HCT116 (cell line): Measurements from ENCODE around the gene TEPSIN. TPM values are rescaled to one million over a fixed set of nuclear protein-coding genes. Genes with fewer than 3 reads are reported as not detected.

Experiments
- ATAC-seq: fragments of 200-7000 bp; cut with Tn5 transposase; 2 replicates; pipeline ENCODE4 v1.9.1; 2020; ENCODE audit warnings: mild to moderate bottlenecking, moderate library complexity
- BruUV-seq: library from RNA; stranded (reverse); fragments of 400-500 nt; replicated peaks from 2 replicates; lab custom pipeline; 2021; lab: Mats Ljungman, UMichigan
- CTCF ChIA-PET: fragments of 300-600 bp; sonication (Branson Sonifier 250); formaldehyde crosslinking; loops from one replicate; lab custom pipeline; 2021; ENCODE audit warnings: antibody characterized with exemption; lab: Charles Lee
- POLR2A ChIA-PET: fragments of 300-600, 350-600 bp; sonication (Branson Sonifier 250); formaldehyde crosslinking; loops from one replicate; lab custom pipeline; 2021; ENCODE audit warnings: antibody characterized with exemption; lab: Charles Lee
- RAD21 ChIA-PET, 2 experiments: fragments of 300-600 bp; sonication (Branson Sonifier 250); formaldehyde crosslinking; loops; one replicate each; lab custom pipeline; 2023; ENCODE audit warnings: low total read pairs in 2 of 2; ENCODE audit not compliant: uncharacterized antibody in 2 of 2, unreplicated experiment in 2 of 2, low non-redundant PET in 1 of 2; lab: Charles Lee
- DNase-seq: peaks from one replicate; pipeline ENCODE4 v3.0.0-alpha.2; 2010; ENCODE audit warnings: low read depth, low spot score
- H2AFZ ChIP-seq: fragments of 200-600 bp; shearing (Covaris generic), sonication (generic); 2 replicates; pipeline ENCODE4 v1.6.1; 2017; ENCODE audit warnings: low read depth, mixed run types, mixed read lengths, antibody characterized with exemption, low read length; ENCODE audit not compliant: poor library complexity, severe bottlenecking
- H3K27ac ChIP-seq: 2 replicates; pipeline ENCODE4 v1.5.1; 2012; ENCODE audit warnings: low read depth, low read length
- H3K27me3 ChIP-seq: fragments of 200-600 bp; sonication (generic); 2 replicates; pipeline ENCODE4 v1.6.1; 2016; ENCODE audit warnings: mixed run types, low read length, mixed read lengths; ENCODE audit not compliant: insufficient read depth
- H3K36me3 ChIP-seq, 2 experiments: fragments of 200-500 bp in 1 of 2; fragments of 200-600 bp in 1 of 2; sonication (Bioruptor generic) in 1 of 2; sonication (generic) in 1 of 2; 2 replicates each; pipeline versions ENCODE4 v1.5.1 to v1.6.1; 2014 to 2016; ENCODE audit warnings: low read length in 2 of 2, inconsistent platforms in 1 of 2, mixed read lengths in 1 of 2, mixed run types in 1 of 2; ENCODE audit not compliant: insufficient read depth in 2 of 2, control insufficient read depth in 1 of 2
- H3K4me1 ChIP-seq, 2 experiments: fragments of 200-600 bp in 1 of 2; sonication (generic) in 1 of 2; 2 replicates each; pipeline versions ENCODE4 v1.5.1 to v1.6.1; 2012 to 2017; ENCODE audit warnings: low read length in 2 of 2, inconsistent platforms in 1 of 2, mild to moderate bottlenecking in 1 of 2, mixed read lengths in 1 of 2, mixed run types in 1 of 2, moderate library complexity in 1 of 2; ENCODE audit not compliant: insufficient read depth in 2 of 2, control insufficient read depth in 1 of 2
- H3K4me2 ChIP-seq: fragments of 200-600 bp; sonication (generic); 2 replicates; pipeline ENCODE4 v1.6.1; 2017; ENCODE audit warnings: mixed run types, low read length, mixed read lengths
- H3K4me3 ChIP-seq, 2 experiments: fragments of 200-600 bp in 1 of 2; sonication (generic) in 1 of 2; replicated peaks in 1 of 2; 2 replicates each; pipeline ENCODE4 v1.5.1; 2011 to 2016; ENCODE audit warnings: low read length in 2 of 2, control low read depth in 1 of 2, low read depth in 1 of 2, mild to moderate bottlenecking in 1 of 2, mixed read lengths in 1 of 2, mixed run types in 1 of 2
- H3K79me2 ChIP-seq: fragments of 200-600 bp; sonication (generic); 2 replicates; pipeline ENCODE4 v1.6.1; 2017; ENCODE audit warnings: mild to moderate bottlenecking, mixed run types, low read length, moderate library complexity, mixed read lengths; ENCODE audit not compliant: insufficient read depth
- H3K9ac ChIP-seq: fragments of 200-600 bp; sonication (generic); 2 replicates; pipeline ENCODE4 v1.6.1; 2016; ENCODE audit warnings: low read length, mixed read lengths
- H3K9me2 ChIP-seq: fragments of 200-600 bp; sonication (generic), shearing (Covaris generic); 2 replicates; pipeline ENCODE4 v1.6.1; 2017; ENCODE audit warnings: mixed run types, mild to moderate bottlenecking, moderate library complexity; ENCODE audit not compliant: insufficient read depth
- H3K9me3 ChIP-seq, 2 experiments: fragments of 200-500 bp in 1 of 2; fragments of 200-600 bp in 1 of 2; sonication (Bioruptor generic) in 1 of 2; sonication (generic) in 1 of 2; 2 replicates each; pipeline ENCODE4 v1.6.1; 2014 to 2017; ENCODE audit warnings: low read length in 2 of 2, mixed read lengths in 2 of 2, inconsistent platforms in 1 of 2, low read depth in 1 of 2, mild to moderate bottlenecking in 1 of 2, mixed run types in 1 of 2, moderate library complexity in 1 of 2; ENCODE audit not compliant: control insufficient read depth in 1 of 2, insufficient read depth in 1 of 2
- H4K20me1 ChIP-seq: fragments of 200-600 bp; sonication (generic), shearing (Covaris generic); 2 replicates; pipeline ENCODE4 v1.6.1; 2017; ENCODE audit warnings: mixed run types, mild to moderate bottlenecking, moderate library complexity; ENCODE audit not compliant: insufficient read depth
- CEBPB ChIP-seq: IDR thresholded peaks from 2 replicates; pipeline ENCODE4 v1.6.1; 2012; ENCODE audit warnings: low read depth
- EGR1 ChIP-seq: IDR thresholded peaks from 2 replicates; pipeline ENCODE4 v1.6.1; 2012; ENCODE audit warnings: low read depth
- TCF7L2 ChIP-seq: IDR thresholded peaks from 2 replicates; pipeline ENCODE4 v1.7.0; 2011; ENCODE audit warnings: borderline replicate concordance, inconsistent platforms; ENCODE audit not compliant: insufficient read depth, insufficient read length; ENCODE audit errors: extremely low read depth
- ZBTB33 ChIP-seq: IDR thresholded peaks from 2 replicates; pipeline ENCODE4 v1.6.1; 2011; ENCODE audit warnings: mild to moderate bottlenecking, low read length, moderate library complexity; ENCODE audit not compliant: insufficient replicate concordance; ENCODE audit errors: extremely low read depth
- ZNF274 ChIP-seq: fragments of 200-500 bp; sonication (Bioruptor generic); IDR thresholded peaks from 2 replicates; pipeline ENCODE4 v1.6.1; 2014; ENCODE audit warnings: mild to moderate bottlenecking, low read depth, low read length, inconsistent platforms
- intact Hi-C: fragments of 100-400 bp; cut with micrococcal nuclease; formaldehyde crosslinking; loops from 2 replicates; pipeline ENCODE4 v1.10.0; 2022
- total RNA-seq: library from RNA; stranded (reverse); gene quantifications from one replicate; pipeline ENCODE4 v1.2.1, GENCODE V29; 2021; ENCODE audit not compliant: unreplicated experiment

Gene TEPSIN
- total RNA-seq, 1 experiment from 2014 or later, result 50.6 TPM

DNA sequence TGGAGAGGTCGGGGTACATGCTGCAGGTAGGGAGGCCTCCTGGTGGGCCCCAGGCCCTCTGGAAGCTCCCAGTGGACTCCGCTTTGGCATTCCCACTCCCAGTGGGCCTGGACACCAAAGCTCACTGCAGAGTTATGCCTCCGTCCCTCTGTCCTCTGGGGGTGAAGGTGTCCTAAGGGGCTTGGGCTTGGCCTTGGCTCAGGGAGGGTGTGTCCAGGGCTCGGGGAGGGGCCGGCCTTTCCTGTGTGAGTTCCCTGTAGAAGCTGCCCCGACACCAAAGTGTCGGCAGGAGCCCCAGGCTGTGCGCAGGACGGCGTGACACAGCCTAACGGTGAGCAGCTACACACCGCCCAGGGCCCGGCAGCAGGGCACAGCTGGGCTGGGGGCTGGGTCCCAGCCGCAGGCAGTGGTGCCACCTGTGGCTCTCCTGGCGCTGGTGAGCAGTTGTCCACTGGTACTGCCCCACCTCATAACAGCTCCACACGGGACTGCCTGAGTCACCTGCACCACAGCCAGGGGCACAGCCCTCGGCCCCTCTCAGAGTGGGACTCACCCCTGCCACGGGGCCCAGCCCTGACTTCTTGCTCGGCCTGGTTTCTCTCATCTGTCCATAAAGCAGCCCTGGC lies 6.1 kb downstream of the TEPSIN start:
- CTCF ChIA-PET, result interaction anchor here (1.1 kb wide), 1 partner anchor 10 kb away, joined by 4 read pairs; the partner anchor contains the start of gene CEP131
- Histone ChIP-seq H3K27me3 (no peaks in the 10 kb centered on the region), H3K4me3 (no peak overlapping the region), H3K36me3 (peaks cover 5 to 7% of the 10 kb centered on the region in 2 experiments; a peak in 1 of 4 replicates), H2AFZ (no peak overlapping the region), H3K9me3 (no peaks in the 10 kb centered on the region), H4K20me1 (no peaks in the 10 kb centered on the region), H3K9ac (no peak overlapping the region), H3K9me2 (no peaks in the 10 kb centered on the region), H3K4me2 (no peak overlapping the region), H3K79me2 (peaks cover 6% of the 10 kb centered on the region; the same call in 1 of the 2 replicates), H3K4me1 (peaks cover 2 to 5% of the 10 kb centered on the region in 2 experiments; a peak in 3 of 4 replicates), H3K27ac (no peak overlapping the region)
- TF ChIP-seq CEBPB (no peak), ZNF274 (no peak), EGR1 (no peak), ZBTB33 (no peak), TCF7L2 (no peak)
- no peak for ATAC-seq
- POLR2A ChIA-PET, result no interaction called here
- RAD21 ChIA-PET, result no interaction called here
- intact Hi-C loops, result no loop called here
- no peak for DNase-seq
- no TSS peak for BruUV-seq
